T-helper 9 cell (primary cell): ENCODE measurements around the gene DEPDC4.
"Not testable (repeated sequence)": the region's sequence is repeated elsewhere in the genome, so short reads cannot be mapped to it uniquely, and the experiment has no call there.

Source experiments
- DNase-seq: peaks from one replicate; pipeline ENCODE4 v3.0.0-alpha.2; 2020

The DEPDC4 gene

GRCh38 chr12:100263131-100263530 lies 3.7 kb downstream of the DEPDC4 start:
- no peak for DNase-seq

- DNase-seq, result no peak
Measured at GRCh38 chr12:100258127-100258526, 8.8 kb downstream of the DEPDC4 start.

DNA sequence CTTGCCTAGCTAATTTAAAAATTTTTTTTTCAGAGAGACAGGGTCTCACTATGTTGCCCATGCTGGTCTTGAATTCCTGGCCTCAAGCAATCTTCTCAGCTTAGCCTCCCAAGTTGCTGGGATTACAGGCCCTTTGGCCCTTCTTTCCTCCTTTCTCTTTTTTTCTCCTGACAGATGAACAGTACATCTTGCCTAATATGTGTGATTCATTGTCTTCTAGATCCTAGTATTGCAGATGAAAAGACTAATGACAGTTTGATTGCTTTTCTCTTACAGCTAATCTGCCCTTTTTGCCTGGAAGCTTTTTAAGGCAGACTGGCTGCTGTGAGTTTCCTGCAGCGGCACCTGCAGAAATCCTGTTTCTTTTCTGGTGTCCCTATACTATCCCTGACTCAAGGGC lies 12.0 kb downstream of the DEPDC4 start:
- no peak for DNase-seq

GRCh38 chr12:100253437-100253836 lies 13.4 kb downstream of the DEPDC4 start:
- DNase-seq, result no peak

GRCh38 chr12:100251917-100252316 lies 15.0 kb downstream of the DEPDC4 start:
- no peak for DNase-seq

DNA sequence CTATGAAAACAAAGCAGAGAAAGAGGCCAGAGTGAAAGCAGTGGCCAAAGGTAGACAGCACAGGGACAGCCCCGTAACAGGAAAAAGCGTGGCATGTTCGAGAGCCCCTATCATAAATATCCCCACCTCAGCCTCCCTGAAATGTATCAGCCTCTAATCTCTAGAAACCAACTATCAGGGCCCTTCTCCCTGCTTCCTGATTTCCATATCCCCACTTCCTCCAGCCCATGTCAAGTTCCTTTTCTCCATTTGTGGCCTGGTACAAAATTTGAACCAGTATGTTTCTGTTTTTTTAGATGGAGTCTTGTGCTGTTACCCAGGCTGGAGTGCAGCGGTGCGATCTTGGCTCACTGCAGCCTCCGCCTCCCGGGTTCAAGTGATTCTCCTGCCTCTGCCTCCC lies 16.9 kb downstream of the DEPDC4 start:
- no peak for DNase-seq

GRCh38 chr12:100248886-100249285 lies 18.0 kb downstream of the DEPDC4 start:
- no peak for DNase-seq

DNA sequence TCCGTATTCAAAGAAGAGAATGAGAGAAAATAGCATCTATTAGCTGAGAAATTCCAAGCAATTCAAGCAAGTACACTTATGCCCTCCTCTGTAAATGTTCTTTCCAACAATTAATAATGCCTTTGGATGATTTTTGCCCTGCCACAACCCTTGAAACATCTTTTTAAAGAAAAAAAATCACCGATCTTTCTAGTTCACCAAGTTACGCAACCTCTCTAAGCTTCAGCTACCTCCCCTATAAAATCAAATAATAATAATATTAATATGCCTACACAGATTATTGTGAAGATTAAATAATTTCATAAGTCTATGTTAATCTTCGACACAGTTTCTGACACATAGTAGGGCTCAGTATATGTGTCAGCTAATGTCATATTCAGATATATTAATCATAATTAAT lies 19.1 kb downstream of the DEPDC4 start:
- no peak for DNase-seq

DNA sequence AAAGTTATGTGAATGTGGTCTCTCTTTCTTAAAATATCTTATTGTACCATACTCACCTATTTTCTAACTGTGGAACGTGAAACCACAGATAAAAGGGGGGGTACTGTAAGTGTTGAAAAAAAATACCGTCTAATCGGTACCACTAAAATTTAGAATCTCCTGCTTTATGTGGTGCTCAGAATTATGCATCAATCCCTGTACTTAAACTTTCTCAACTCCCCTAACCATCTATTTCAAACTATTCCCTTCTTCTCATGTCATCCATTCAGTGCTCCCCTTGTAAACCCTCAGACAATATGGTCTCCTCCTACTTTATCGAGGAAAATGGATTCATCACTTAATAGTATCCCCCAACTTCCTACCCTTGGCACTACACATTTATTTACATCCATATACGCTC lies 23.7 kb downstream of the DEPDC4 start:
- no peak for DNase-seq

DNA sequence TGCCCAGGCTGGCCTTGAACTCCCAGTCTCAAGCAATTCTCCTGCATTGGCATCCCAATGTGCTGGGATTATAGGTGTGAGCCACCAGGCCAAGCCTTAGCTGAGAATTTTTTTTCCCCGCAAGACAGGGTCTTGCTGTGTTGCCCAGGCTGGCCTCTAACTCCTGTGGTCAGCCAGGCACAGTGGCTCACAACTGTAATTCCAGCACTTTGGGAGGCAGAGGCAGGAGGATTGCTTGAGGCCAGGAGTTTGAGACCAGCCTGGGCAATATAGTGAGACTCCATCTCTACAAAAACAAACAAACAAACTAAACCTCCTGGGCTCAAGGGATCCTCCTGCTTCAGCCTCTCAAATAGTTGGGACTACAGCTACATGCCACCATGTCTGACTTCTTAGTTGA lies 27.3 kb downstream of the DEPDC4 start:
- no peak for DNase-seq

DNA sequence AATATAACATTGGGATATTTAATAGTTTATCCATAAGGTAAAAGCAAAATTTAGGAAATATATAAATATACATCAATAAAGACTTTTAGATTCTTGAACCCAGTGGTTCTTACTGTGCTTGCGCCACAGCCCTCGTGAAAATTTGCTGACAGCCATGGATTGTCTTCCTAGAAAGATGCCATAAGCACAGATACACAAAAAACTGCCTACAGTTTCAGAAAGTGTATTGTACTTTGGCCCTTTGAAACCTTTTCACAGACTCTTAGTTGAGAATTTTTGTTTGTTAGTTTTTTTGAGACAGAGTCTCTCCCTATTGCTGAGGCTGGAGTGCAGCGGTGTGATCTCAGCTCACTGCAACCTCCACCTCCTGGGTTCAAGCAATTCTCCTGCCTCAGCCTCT lies 28.1 kb downstream of the DEPDC4 start:
- no peak for DNase-seq

DNA sequence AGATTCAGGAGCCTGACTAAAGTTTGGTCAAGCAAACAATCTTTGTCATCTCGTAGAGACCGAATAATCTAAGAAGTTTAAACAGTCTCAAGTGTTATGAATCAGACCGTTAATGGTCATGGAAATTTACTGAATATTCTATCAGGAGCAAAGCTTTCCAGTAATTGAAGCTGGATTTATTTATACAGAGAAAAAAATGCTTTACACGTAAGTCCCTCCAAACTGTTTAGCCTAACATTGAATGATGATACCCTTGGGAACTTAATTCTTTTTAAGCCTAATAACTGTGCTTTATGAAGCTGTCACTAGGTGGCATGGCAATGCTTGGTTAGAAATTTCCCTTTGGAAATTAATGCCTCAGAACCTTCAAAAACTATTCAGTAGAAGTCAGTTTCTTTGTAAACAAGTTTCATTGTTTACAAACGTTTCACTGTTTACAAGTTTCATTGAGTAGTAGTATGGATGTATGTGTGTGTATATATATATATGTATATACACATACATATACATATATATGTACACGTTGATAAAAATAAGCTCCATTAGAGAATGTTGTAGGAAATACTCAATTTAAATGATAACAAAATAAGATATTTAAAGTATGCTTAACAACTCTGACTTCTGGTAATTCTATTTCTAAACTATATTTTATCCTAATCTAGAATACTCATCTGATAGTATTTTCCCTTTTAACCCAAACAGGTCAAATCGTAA lies 32.1 kb downstream of the DEPDC4 start:
- no peak for DNase-seq

GRCh38 chr12:100234166-100234565 lies 32.7 kb downstream of the DEPDC4 start:
- no peak for DNase-seq

- not testable (repeated sequence) for DNase-seq
Measured at GRCh38 chr12:100231873-100232272, 35.0 kb downstream of the DEPDC4 start.

GRCh38 chr12:100229876-100230275 lies 37.0 kb downstream of the DEPDC4 start:
- DNase-seq, result no peak

DNA sequence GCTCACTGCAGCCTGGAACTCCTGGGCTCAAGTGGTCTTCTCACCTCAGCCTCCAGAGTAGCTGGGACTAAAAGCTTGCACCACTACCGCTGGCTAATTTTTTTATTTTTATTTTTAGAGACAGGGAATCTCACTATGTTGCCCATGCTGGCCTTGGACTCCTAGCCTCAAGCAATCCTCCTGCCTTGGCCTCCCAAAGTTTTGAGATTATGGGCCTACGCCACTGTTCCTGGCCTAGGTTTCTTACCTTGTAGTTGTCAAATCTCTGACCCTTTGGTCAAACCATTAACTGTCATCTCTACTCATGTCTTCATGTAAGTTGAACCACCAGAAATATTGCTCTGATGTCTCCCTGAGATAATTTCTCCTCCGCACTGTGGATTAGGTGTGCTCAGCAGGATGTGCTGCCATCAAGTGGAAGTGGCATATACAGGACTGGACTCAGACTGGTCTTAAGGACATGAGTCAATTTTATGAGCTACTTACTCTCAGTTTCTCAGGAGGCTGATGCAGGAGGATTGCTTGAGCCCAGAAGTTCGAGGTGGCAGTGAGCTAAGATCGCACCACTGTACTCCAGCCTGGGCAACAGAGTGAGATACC lies 37.7 kb downstream of the DEPDC4 start:
- DNase-seq, result no peak

DNA sequence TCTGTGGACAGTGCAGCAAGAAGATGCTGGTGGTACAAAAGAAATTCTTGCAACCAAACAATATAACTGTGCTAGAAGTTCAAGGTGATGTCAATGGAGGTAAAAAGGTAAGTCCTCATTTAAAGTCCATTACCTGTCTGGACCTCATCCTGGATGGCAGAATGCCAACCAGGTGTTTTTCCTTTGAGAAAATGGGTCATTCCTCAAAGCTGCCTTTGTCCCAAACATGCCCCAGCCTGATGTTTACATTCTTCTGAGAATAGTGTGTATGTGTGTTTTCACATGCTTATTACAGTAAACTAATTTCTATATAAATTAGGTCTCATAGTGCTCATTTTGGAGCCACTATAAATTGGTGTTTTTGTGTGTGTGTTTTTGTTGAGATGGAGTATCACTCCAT lies 41.4 kb downstream of the DEPDC4 start:
- DNase-seq, result no peak

DNA sequence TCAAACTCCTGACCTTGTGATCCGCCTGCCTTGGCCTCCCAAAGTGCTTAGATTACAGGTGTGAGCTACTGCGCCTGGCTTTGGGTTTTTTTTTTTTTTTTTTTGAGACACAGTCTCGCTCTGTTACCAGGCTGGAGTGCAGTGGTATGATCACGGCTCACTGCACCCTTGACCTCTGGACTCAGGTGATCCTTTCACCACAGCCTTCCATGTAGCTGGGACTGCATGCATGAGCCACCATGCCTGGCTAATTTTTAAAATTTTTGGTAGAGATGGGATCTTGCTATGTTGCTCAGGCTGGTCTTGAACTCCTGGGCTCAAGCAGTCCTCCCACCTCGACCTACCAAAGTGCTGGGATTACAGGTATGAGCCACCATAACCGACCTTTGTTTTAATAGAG lies 44.7 kb downstream of the DEPDC4 start:
- DNase-seq, result not testable (repeated sequence)

- no peak for DNase-seq
Measured at GRCh38 chr12:100221523-100221922, 45.4 kb downstream of the DEPDC4 start.

DNA sequence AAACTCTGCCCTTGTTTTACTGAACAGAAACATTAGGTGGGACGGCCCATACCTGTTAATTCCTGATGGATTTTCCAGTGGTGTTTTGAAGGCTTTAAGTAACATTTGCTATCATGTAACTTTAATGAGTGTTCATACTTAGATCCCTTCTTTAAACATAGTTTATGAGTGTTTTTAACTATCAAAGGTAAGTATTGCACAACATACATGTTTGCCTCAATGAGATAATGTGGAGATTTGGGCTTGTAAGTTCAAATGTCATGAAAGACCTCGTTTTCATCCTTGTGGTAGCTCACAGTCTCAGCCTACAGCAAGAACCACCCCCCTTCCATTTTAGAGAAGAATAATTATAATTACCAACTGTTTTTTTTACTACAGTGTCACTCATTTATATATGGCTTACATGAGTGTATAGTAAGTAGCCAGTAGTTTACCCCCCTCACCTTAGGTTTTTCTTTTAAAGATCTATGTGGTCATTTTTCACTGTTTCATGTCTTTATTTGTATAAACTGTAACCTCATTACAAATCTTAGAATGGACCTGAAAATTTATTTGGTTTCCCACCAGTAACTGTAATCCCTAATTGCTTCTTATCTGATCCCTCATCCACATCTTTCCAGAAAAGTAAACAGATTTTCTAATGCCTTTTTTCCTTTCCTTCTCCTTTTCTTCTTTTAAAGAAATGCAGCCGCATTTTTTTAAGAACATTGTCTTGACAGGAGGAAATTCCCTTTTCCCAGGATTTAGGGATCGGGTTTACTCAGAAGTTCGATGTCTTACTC lies 47.4 kb downstream of the DEPDC4 start:
- DNase-seq, result no peak

DNA sequence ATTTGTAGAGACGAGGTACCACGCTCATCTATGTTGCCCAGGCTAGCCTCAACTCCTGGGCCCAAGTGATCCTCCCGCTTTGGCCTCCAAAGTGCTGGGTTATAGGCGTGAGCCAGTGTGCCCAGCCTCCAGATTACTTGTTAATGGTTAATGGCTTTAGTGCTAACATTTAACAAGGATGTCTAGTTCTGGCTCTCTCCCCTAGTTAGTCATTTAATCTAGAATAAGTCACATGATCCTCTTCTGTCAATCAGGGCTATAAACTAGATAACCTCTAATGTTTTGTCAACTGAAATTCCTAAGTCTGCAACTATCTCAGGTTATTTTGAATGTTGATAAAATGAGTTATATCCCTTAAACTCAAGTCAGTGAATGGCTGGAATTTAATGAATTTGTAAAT lies 50.5 kb downstream of the DEPDC4 start:
- DNase-seq, result no peak

DNA sequence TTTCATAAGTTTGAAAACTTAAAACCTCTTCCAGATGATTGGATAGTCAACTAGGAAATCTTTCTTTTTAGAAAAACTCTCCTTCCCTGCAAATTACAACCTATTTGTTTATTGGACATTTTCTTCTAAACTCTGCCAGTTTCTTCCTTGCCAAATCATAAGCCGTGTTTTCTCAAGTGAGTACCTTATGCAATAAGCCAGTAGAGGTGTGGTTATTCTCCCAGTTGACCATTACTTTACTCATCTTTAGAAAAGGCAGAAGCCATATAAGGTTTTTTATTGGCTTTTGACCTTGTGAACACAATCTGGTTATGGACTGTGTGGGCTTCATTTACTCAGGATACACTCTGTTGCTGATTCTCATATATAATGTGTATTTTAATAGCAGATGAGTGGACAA lies 51.7 kb downstream of the DEPDC4 start:
- DNase-seq, result no peak

- DNase-seq, result no peak
Measured at GRCh38 chr12:100214518-100214917, 52.4 kb downstream of the DEPDC4 start.
